NOMO-1 treated with DMSO at 0.1 percent for 48 hours (cell line): ENCODE results near the gene CRTC3.
"Not testable (repeated sequence)": the region's sequence is repeated elsewhere in the genome, so short reads cannot be mapped to it uniquely, and the experiment has no call there.

Experiments used
- DNase-seq: peaks from one replicate; lab custom pipeline; 2025; ENCODE audit not compliant: unreplicated experiment; lab: John Stamatoyannopoulos, UW

CRTC3 gene

DNA sequence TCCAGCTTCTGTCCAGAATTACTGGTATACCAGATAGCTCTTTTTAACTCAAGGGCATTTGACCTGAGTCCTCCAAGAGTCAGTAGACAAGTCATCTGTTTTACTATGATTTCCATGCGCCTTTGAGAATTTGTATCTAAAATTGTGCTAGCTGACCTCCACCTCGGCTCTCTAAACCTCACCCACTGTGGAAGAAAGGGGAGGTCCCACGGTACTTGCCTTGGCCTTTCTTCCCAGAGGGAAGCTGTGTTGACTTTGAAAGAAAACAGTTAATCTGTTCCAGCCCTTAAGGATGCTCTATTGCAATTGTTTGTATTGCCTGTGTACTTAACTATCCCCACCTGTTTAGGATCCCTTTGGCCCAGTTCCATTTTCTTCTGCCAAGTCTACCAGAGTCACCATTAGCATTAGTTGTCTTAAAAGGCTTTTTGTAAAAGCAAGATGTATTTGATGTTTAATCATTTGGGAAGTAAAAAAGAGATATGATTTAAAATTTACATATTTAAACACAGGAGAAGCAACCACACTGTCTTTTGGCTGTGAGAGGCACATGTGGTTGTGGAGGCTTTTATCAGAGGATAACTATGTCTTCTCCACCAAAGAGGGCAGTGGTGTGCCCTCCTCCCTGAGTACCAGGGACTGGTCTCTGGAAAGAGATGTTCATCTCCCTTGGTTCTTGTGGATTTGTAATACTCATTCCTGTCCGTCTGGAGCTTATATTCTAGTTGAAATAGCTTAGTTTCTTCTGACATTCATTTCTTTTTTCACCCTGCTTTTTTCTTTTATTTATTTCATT, 88.8 kb downstream of the CRTC3 start:
- DNase-seq: no peak

DNA sequence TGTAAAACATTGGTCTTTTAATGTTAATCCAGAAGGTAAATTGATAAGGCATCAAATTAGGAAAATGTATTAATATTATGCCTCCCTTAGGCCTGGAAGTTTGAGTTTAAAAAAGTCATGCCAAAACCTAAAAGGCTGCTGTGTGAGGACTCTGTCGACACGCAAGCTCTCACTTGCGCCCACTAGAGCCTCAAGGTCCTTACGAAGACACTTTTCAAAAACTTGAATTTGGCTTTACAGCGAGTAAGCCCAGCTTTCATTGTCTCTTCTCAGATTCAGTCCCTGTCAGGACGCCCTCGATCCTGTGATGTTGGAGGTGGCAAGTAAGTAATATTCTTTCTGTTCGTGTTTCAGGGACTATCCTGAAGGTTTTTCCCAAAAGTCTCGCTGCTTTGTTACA, 89.7 kb downstream of the CRTC3 start:
- DNase-seq: no peak

DNA sequence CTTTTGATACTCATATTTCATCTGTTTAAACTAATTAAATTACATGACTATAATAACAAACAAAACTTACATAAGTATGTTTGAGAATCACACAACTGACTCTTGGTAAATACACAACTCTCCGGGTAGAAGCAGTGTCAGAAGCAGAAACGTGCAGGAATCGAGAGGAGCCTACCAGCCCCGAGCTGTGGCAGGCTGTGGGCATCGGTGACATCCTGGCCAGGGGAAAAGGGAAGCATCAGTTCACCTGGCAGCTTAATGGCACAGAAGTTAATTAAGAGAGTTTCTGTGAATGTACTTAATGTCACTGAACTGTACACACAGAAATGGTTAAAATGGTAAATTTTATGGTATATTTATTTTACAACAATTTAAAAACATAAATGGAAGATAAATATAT, 90.2 kb downstream of the CRTC3 start:
- no peak for DNase-seq

DNA sequence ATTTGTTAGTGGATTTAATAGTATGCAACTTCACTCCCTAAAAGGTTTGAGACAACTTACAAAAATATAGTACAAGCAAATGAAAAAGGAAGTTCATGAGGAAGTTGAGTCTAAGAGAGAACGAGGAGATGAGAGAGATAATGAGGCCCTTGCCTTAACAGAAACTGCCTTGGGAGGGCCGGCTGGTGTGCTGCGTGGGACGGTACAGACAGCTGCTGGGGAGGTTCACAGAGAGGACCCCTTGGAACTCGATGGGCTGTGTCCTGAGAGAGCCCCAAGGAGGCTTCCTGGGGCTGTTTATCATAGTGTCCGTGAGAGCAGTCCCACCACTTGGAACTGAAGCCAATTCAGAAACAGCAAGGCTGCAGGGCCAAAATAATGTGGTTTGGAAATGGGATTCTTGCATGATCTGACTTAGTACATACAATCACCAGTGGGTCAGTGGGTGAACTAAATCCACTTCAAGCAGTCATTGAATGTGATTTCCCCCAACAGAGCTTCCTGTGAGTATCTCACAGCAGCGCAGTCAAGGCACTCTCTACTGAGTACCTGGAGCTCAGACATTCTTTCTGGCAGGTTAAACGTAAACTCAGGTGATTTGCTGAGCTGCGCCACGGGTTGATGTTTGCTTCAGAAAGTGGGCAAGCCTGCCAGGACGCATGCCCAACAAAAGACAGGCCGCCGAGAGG, 90.8 kb downstream of the CRTC3 start:
- DNase-seq: peak; percentile 86

DNA sequence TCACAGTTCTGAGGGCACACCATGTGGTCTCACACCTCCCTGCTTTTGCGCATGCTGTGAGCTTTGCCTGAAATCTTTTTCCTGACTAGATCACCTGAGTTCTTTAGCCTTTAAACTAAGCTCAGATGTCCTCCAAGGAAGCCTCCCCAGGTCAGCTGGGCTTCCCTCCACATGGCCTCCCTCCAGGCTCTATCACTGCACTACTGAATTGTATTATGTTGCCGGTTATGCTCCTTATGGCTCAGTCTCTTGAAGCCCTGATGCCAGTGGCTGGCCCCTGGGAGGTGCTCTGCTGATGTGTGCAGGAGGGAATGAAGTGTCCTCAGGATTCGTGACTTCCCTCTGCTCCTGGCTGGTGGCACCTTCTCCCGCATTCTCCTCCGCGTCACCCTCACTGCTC, 94.1 kb downstream of the CRTC3 start:
- no peak for DNase-seq

DNA sequence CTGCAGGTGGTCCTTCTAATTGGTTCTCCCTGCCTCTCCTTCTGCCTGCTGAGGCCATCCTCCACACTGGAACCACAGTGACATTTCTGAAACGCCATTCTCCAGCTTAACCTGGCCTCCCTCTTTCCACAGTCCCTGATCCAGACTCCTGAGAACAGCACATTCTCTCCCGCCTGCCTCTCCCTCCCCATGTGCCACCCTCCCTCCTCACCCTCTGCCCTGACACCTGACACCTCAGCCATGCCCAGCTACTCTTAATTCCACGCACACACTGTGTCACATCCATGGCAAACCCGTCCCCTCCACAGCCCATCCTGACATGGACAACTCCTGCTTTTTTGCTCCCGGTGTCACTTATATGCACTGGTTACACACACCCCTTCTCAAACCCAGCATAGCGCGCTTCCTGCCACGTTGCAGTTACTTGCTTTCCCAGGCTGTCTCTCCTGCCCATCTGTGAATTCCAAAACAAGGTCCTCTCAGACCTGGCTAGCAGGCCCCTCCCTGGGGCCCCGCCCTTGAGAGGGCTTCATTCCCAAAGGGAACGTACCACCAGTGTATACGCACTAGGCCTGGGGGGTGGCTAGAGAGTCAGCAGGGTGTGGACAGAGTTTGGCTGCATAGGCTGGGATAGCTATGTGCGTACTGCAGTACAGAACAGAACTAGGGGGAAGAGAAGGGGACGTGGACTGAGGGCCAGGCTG, 94.7 kb downstream of the CRTC3 start:
- no peak for DNase-seq

DNA sequence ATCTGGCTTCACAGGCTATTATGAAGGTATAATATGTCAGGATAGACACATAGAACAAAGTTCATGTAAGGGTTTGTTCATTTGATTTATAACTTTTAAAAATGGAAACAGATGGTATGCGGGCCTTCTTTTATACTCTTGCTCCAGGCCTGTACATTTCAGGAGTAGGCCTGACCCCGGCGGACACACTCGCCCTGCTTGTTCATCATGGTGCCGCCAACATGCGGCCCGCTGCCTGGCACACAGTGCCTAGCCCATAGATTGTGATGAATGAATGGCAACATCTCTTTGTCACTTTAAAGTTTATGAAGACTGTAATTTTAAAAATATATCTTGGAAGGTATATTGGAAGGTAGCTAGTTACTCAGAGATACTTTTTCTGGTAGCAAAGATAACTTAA, 95.3 kb downstream of the CRTC3 start:
- DNase-seq: no peak

DNA sequence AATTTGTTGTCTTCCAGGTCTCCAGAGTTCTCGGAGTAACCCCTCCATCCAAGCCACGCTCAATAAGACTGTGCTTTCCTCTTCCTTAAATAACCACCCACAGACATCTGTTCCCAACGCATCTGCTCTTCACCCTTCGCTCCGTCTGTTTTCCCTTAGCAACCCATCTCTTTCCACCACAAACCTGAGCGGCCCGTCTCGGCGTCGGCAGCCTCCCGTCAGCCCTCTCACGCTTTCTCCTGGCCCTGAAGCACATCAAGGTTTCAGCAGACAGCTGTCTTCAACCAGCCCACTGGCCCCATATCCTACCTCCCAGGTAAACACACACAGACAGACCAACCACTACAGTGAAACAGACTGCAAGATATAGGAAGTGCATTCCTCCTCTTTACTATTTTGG, 99.5 kb downstream of the CRTC3 start:
- DNase-seq: no peak

DNA sequence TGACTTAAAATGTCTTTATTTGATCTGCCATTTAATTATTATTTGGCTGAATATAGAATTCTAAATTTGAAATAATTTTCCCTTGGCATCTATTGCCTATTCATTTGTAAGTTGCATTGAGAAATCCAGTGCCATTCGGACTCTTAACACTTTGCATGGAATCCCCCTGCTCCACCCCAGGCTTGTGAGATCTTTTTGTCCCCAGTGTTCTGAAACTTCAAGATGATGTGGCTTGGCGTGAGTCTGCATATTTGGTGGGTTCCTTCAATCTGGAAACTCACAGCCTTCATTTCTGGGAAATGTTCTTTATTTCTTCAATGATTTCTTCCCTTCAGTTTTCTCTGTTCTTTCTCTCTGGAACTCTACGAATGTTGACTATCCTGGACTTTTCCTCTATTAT, 103.6 kb downstream of the CRTC3 start:
- DNase-seq: no peak

DNA sequence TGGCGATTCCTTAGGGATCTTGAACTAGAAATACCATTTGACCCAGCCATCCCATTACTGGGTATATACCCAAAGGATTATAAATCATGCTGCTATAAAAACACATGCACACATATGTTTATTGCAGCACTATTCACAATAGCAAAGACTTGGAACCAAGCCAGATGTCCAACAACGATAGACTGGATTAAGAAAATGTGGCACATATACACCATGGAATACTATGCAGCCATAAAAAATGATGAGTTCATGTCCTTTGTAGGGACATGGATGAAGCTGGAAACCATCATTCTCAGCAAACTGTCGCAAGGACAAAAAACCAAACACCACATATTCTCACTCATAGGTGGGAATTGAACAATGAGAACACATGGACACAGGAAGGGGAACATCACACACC, 107.3 kb downstream of the CRTC3 start:
- DNase-seq: not testable (repeated sequence)

DNA sequence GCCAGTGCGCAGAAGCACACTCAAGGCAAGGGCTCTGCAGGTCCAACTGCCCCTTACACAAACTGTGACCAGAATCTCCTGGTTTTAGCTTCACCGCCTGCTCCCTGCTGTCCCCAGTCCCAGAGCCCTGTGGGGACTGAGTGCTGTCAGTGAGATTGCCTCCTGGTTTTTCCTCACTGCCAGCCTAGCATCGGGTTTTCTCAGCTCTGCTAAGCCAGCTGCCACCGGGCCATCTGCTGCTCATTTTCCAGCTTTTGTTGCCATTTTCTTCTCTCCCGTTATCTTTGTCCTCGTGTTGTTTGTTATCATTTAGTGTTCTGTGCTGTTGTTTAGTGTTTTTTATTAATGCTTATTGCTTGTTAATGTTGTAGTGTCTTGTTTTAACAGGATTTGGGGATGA, 108.0 kb downstream of the CRTC3 start:
- DNase-seq: no peak

DNA sequence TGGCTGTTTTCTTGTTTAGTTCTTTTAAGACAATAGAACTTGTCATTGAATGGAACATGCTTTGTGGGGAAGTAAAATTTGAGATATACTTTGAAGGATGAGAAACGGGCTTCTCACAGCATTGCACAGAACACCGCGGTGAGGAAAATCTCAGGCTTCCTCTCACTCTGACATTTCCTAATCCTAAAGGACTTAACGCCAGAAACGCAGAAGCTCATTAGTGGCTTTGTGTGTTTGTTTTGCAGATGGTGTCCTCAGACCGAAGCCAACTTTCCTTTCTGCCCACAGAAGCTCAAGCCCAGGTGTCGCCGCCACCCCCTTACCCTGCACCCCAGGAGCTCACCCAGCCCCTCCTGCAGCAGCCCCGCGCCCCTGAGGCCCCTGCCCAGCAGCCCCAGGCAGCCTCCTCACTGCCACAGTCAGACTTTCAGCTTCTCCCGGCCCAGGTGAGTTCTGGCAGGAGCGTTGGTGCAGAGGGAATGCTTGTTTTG, 108.5 kb downstream of the CRTC3 start:
- peak; percentile 75 for DNase-seq

DNA sequence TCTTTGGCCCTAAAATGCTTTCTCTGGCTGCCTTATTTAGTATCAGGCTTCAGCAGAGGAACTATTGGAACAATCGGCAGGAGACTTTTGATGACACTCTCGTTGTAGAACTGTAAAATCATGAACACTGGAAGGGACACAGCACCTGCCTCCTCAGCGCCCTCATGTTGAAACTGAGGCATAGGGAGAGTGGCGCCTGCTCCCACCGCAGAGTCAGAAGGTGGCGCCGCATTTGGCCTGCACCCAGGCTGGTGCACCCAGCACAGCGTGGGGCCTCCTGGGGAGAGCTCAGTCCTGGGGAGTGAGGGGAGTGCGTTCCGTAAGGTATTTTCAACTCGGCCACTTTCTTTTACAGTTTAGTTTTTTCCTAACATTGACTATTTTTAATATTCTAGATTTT, 109.2 kb downstream of the CRTC3 start:
- no peak for DNase-seq

DNA sequence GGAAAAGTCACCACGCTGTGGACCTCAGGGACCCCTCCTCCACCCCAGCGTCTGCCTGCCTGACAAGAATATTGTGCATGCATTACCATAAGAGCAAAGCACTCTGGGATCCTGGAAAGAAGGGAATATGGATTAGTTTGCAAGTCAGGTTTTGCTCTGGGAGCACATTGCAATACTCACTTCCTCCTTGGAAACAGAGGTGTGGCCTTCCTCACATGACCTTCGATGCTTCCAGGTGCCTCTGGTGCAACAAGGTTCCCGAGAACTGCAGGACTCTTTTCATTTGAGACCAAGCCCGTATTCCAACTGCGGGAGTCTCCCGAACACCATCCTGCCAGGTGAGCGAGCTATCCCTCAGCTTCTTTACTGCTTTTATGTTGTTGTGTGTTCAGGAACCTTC, 111.1 kb downstream of the CRTC3 start:
- DNase-seq: no peak

DNA sequence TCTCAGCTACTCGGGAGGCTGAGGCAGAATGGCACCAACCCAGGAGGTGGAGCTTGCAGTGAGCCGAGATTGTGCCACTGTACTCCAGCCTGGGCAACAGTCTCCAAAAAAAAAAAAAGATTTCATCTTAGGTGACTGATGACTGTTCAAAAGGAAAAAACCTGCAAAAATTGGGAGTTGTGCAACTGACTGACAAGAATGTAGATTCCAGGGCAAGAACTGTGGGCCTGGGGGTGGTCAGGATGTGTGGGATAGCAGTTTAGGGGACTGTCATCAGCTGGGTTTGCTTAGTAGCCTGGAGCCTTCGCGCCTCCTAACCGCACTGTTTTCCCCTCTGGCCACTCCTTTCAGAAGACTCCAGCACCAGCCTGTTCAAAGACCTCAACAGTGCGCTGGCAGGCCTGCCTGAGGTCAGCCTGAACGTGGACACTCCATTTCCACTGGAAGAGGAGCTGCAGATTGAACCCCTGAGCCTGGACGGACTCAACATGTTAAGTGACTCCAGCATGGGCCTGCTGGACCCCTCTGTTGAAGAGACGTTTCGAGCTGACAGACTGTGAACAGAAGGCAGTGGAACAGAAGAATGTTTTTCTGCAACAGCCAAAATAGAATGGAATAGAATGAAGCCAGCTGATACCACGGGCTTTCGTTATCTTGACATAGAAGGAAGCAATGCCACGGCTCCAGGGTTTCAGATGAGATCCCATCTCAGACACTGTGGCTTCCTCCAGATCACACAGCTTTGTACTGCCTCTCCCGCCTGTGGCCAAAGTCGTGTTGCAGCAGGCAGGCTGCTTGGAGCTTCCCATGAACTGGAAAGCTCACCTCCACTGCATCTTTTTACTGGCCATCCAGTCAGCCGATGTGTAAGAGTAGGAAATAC, 112.1 kb downstream of the CRTC3 start:
- no peak for DNase-seq

DNA sequence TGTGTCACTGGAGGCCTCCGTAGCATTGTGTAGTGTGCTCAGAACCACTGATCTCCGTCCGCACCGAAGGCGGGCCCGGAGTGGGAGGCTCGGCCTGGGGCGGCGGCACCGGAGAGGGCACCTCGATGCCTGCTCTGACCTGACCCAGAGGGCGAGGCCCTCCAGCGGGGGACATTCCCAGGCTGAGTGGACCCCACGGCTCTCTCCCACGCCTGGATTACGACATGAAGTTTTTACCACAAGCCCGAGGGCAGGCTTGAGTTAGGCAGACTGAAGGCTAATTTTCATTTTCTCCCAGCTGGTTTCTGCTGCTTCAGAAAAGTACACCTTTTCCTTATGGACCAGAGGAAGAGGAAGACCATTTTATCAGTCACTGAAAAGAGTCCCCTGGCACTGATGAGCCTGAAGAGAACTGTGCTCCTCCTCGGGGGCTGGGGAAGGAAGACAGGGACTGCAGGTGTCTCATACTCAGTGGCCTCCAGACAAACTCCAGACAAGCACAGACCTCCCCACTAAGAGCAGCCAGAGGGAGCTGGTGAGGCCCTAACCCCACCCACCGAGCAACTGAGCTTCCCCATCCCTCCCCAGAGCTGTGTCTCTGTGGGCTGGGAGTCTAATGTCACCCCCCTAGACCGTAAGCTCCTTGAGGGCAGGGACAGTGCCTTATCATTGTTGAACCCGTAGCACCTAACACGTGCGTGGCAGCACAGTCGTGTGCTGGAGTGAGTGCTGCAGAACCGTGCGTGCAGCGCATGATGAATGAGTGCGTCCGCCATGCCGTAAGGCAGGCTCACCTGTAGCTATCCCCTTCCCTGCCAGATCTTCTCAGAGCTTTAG, 113.0 kb downstream of the CRTC3 start:
- no peak for DNase-seq

DNA sequence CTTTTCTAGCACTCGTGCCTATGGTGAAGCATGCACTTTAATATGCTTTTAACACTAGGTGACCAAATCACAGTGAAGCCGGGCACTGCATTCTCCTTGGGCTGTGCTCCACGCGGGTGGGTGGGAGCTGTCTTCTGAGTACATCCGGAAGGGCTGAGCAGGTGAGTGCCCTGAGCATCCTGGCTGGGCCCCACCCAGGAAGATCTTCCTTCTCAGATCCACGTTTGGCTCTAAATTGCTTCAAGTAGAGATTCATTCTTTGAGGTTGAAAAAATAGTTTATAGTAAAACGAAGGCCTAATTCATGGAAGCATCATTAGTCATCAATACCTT, 113.5 kb downstream of the CRTC3 start:
- no peak for DNase-seq

DNA sequence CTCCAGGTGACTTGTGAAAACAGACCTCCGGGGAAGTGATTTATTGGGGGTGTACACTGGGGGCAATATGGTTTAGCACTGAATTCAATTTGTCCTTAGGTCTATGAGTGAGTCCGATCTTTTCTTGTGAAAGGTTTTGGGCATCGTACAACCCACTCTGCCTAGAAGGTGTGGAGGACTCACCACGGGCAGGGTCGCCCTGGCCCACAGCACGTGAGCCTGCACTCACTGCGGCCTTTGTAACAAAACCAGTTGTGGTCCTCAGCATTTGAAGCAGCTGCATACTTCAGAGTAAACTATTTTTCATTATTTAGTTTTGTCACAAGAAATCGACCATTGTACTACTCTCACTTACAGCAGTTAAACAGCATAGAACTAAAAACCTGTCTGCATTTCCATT, 114.8 kb downstream of the CRTC3 start:
- no peak for DNase-seq

DNA sequence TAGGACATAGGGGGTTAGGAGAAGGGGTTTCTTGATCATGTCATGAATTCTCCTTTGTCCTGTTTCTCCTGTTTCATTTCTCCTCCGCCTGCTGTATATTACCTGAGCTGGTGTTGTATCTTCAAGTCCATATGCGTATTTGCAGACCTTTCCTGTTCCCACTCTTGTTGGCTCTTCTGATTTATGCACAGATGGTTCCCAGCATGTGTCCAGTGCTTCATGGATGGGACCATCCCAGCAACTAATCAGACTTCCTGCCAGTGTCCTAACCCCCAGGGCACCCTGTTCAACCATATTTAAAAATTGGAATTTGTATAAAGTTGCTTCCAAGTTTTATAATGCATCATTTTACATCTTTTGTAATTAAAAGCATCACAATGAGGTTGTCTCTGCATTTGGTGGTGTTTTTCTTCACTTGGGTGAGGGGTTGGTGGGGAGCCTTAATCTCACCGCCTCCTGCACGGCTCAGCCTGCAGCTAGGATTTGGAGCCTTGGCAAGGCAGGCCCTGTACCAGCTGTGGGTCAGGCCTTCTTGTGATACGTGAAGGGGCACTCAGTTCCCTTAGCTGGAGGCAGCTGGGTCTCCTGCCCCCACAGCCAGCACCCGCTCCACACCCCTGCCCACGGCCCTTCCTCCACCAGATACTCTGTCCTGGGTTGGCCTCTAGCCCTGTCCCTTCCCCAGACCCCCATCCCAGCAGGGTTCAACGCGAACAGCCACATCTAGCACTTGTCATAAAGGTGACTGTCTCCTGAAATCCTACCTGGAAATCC, 115.4 kb downstream of the CRTC3 start:
- no peak for DNase-seq
